DOHH2 (cell line): ENCODE data around the gene ASTL.

Experiments
- H3F3A ChIP-seq: fragments of 200-600 bp; sonication (generic), shearing (Covaris generic); 2 replicates; pipeline ENCODE4 v1.6.0; 2016; ENCODE audit warnings: antibody characterized with exemption, mild to moderate bottlenecking; ENCODE audit not compliant: control insufficient read depth, insufficient read depth
- H3K27ac ChIP-seq: fragments of 200-600 bp; sonication (generic); 2 replicates; pipeline ENCODE4 v1.5.1; 2014; ENCODE audit warnings: low read depth, mild to moderate bottlenecking, low read length, moderate library complexity
- H3K27me3 ChIP-seq: fragments of 200-600 bp; sonication (generic); 2 replicates; pipeline ENCODE4 v1.6.1; 2014; ENCODE audit warnings: mild to moderate bottlenecking, low read length, mixed read lengths; ENCODE audit not compliant: control insufficient read depth
- H3K36me3 ChIP-seq: fragments of 200-600 bp; sonication (generic); 2 replicates; pipeline ENCODE4 v1.6.1; 2014; ENCODE audit warnings: mild to moderate bottlenecking, low read length, moderate library complexity, mixed read lengths; ENCODE audit not compliant: control insufficient read depth
- H3K4me1 ChIP-seq: fragments of 200-600 bp; sonication (generic); 2 replicates; pipeline ENCODE4 v1.6.1; 2014; ENCODE audit warnings: mild to moderate bottlenecking, low read length, mixed read lengths; ENCODE audit not compliant: control insufficient read depth
- H3K4me2 ChIP-seq: fragments of 200-600 bp; sonication (generic); 2 replicates; pipeline ENCODE4 v1.6.0; 2014; ENCODE audit warnings: mild to moderate bottlenecking, low read length, moderate library complexity
- H3K4me3 ChIP-seq: fragments of 200-600 bp; sonication (generic); 2 replicates; pipeline ENCODE4 v1.5.1; 2014; ENCODE audit warnings: mild to moderate bottlenecking, low read length, mixed read lengths
- H3K79me2 ChIP-seq: fragments of 200-600 bp; sonication (generic); 2 replicates; pipeline ENCODE4 v1.6.1; 2014; ENCODE audit warnings: mild to moderate bottlenecking, low read length, mixed read lengths; ENCODE audit not compliant: control insufficient read depth
- H3K9me2 ChIP-seq: fragments of 200-600 bp; sonication (generic); replicated peaks from 2 replicates; pipeline ENCODE4 v1.6.1; 2014; ENCODE audit warnings: mild to moderate bottlenecking, low read length, mixed read lengths; ENCODE audit not compliant: control insufficient read depth
- H3K9me3 ChIP-seq: fragments of 200-600 bp; sonication (generic); 2 replicates; pipeline ENCODE4 v1.6.1; 2014; ENCODE audit warnings: antibody characterized with exemption, low read length, mixed read lengths; ENCODE audit not compliant: control insufficient read depth, insufficient read depth
- H4K20me1 ChIP-seq: fragments of 200-600 bp; sonication (generic); 2 replicates; pipeline ENCODE4 v1.6.0; 2014; ENCODE audit warnings: low read depth, mild to moderate bottlenecking, antibody characterized with exemption, low read length, moderate library complexity; ENCODE audit not compliant: control insufficient read depth, insufficient read depth
- CTCF ChIP-seq: fragments of 200-600 bp; sonication (generic); IDR thresholded peaks from one replicate; pipeline ENCODE4 v1.5.1; 2014; ENCODE audit warnings: antibody characterized with exemption, mild to moderate bottlenecking, low read depth, low read length; ENCODE audit not compliant: poor library complexity, severe bottlenecking
- EZH2phosphoT487 ChIP-seq: fragments of 200-600 bp; sonication (generic); IDR thresholded peaks from 2 replicates; pipeline ENCODE4 v1.6.1; 2017; ENCODE audit warnings: borderline replicate concordance, mild to moderate bottlenecking, antibody characterized with exemption, low read length, moderate library complexity, mixed read lengths

Gene ASTL

GRCh38 chr2:96184989-96185388, 46.7 kb upstream of the ASTL start:
- H3K27me3 ChIP-seq, result no peaks in the 10 kb centered on the region
- peaks cover 61% of the 10 kb centered on the region for H3K36me3 ChIP-seq
- no peak overlapping the region for H3K4me3 ChIP-seq
- no peak overlapping the region for H3K27ac ChIP-seq
- H4K20me1 ChIP-seq, result peaks cover 12% of the 10 kb centered on the region; the same call in 1 of the 2 replicates
- peaks cover 9% of the 10 kb centered on the region; the same call in 1 of the 2 replicates for H3K4me1 ChIP-seq
- TF ChIP-seq EZH2phosphoT487, result no peak
- no peak for TF ChIP-seq CTCF
- peaks cover 65% of the 10 kb centered on the region for H3F3A ChIP-seq
- H3K79me2 ChIP-seq, result no peaks in the 10 kb centered on the region; the same call in 1 of the 2 replicates
- no peaks in the 10 kb centered on the region for H3K9me2 ChIP-seq
- no peak overlapping the region for H3K4me2 ChIP-seq
- H3K9me3 ChIP-seq, result no peaks in the 10 kb centered on the region

- peaks cover 12% of the 10 kb centered on the region; the same call in 1 of the 2 replicates for H4K20me1 ChIP-seq
- no peaks in the 10 kb centered on the region for H3K9me3 ChIP-seq
- no peak overlapping the region for H3K4me3 ChIP-seq
- H3K27ac ChIP-seq, result no peak overlapping the region
- H3K27me3 ChIP-seq, result no peaks in the 10 kb centered on the region
- no peak overlapping the region for H3K4me2 ChIP-seq
- TF ChIP-seq EZH2phosphoT487 (no peak), CTCF (no peak)
- peaks cover 9% of the 10 kb centered on the region; the same call in 1 of the 2 replicates for H3K4me1 ChIP-seq
- peaks cover 66% of the 10 kb centered on the region for H3F3A ChIP-seq
- no peaks in the 10 kb centered on the region; the same call in 1 of the 2 replicates for H3K79me2 ChIP-seq
- no peaks in the 10 kb centered on the region for H3K9me2 ChIP-seq
- peaks cover 54% of the 10 kb centered on the region for H3K36me3 ChIP-seq
Measured at GRCh38 chr2:96184188-96184587, 45.9 kb upstream of the ASTL start.

GRCh38 chr2:96181529-96181928, 43.2 kb upstream of the ASTL start:
- H4K20me1 ChIP-seq, result peaks cover 3% of the 10 kb centered on the region; the same call in 1 of the 2 replicates
- TF ChIP-seq EZH2phosphoT487 (no peak), CTCF (no peak)

More at GRCh38 chr2:96181529-96181928, 43.2 kb upstream of the ASTL start:
- Histone ChIP-seq H3K27me3 (no peaks in the 10 kb centered on the region; the same call in 1 of the 2 replicates), H3K36me3 (peaks cover 27% of the 10 kb centered on the region), H3K4me1 (peaks cover 9% of the 10 kb centered on the region; the same call in 1 of the 2 replicates), H3K9me3 (no peaks in the 10 kb centered on the region), H3K79me2 (no peaks in the 10 kb centered on the region), H3K4me3 (no peak overlapping the region), H3K4me2 (no peak overlapping the region), H3K9me2 (no peaks in the 10 kb centered on the region), H3F3A (peaks cover 56% of the 10 kb centered on the region), H3K27ac (no peak overlapping the region)
